Keratinocyte (primary cell): ENCODE data around the gene TSFM. TPM values are rescaled to one million over a fixed set of nuclear protein-coding genes. Genes with fewer than 3 reads are reported as not detected.

Experiments used
- DNase-seq: peaks from one replicate; pipeline ENCODE4 v3.0.0-alpha.2; 2011; ENCODE audit warnings: low read depth, missing footprints, low spot score
- FAIRE-seq: peaks from 2 replicates; lab custom pipeline; 2011; peaks lifted over from hg19 to GRCh38; lab: Jason Lieb, UNC
- H2AFZ ChIP-seq: 2 replicates; pipeline ENCODE4 v1.6.0; 2012; ENCODE audit warnings: low read length, control low read depth, inconsistent platforms; ENCODE audit not compliant: control insufficient read depth
- H3K27ac ChIP-seq: 2 replicates; pipeline ENCODE4 v1.5.1; 2011; ENCODE audit warnings: low read length; ENCODE audit not compliant: control insufficient read depth, insufficient read depth
- H3K27me3 ChIP-seq: 3 replicates; pipeline ENCODE4 v1.6.0; 2011; ENCODE audit warnings: low read length; ENCODE audit not compliant: control insufficient read depth, insufficient read depth; ENCODE audit errors: extremely low read depth
- H3K36me3 ChIP-seq, 2 experiments: 2 replicates in 1 of 2; 3 replicates in 1 of 2; pipeline ENCODE4 v1.5.1; 2011; ENCODE audit warnings: low read length in 2 of 2, mild to moderate bottlenecking in 1 of 2; ENCODE audit not compliant: control insufficient read depth in 2 of 2, insufficient read depth in 2 of 2; ENCODE audit errors: extremely low read depth in 1 of 2
- H3K4me1 ChIP-seq: 3 replicates; pipeline ENCODE4 v1.5.1; 2011; ENCODE audit warnings: low read length; ENCODE audit not compliant: control insufficient read depth, insufficient read depth; ENCODE audit errors: extremely low read depth
- H3K4me2 ChIP-seq: 3 replicates; pipeline ENCODE4 v1.6.0; 2011; ENCODE audit warnings: low read depth, low read length; ENCODE audit not compliant: control insufficient read depth, insufficient read depth; ENCODE audit errors: extremely low read depth
- H3K4me3 ChIP-seq, 3 experiments: fragments of 200-600 bp in 1 of 3; sonication (generic) in 1 of 3; 2 replicates in 2 of 3; 3 replicates in 1 of 3; pipeline ENCODE4 v1.5.1; 2011 to 2016; ENCODE audit warnings: low read length in 3 of 3, mild to moderate bottlenecking in 3 of 3, control low read depth in 2 of 3, inconsistent platforms in 1 of 3, low read depth in 1 of 3, mixed read lengths in 1 of 3, mixed run types in 1 of 3, moderate library complexity in 1 of 3; ENCODE audit not compliant: control insufficient read depth in 2 of 3, insufficient read depth in 2 of 3; ENCODE audit errors: extremely low read depth in 1 of 3
- H3K79me2 ChIP-seq: 2 replicates; pipeline ENCODE4 v1.6.0; 2012; ENCODE audit warnings: low read length; ENCODE audit not compliant: control insufficient read depth, insufficient read depth
- H3K9ac ChIP-seq: 3 replicates; pipeline ENCODE4 v1.6.0; 2011; ENCODE audit warnings: low read length; ENCODE audit not compliant: control insufficient read depth, insufficient read depth; ENCODE audit errors: extremely low read depth
- H3K9me1 ChIP-seq: 3 replicates; pipeline ENCODE4 v1.6.0; 2011; ENCODE audit warnings: low read length; ENCODE audit not compliant: control insufficient read depth, insufficient read depth; ENCODE audit errors: extremely low read depth
- H3K9me3 ChIP-seq: 2 replicates; pipeline ENCODE4 v1.5.1; 2012; ENCODE audit warnings: low read depth, low read length; ENCODE audit not compliant: control insufficient read depth
- H4K20me1 ChIP-seq: 3 replicates; pipeline ENCODE4 v1.6.0; 2011; ENCODE audit warnings: low read length; ENCODE audit not compliant: control insufficient read depth, insufficient read depth; ENCODE audit errors: extremely low read depth
- CTCF ChIP-seq, 3 experiments: IDR thresholded peaks in 1 of 3; conservative IDR thresholded peaks in 1 of 3; optimal IDR thresholded peaks in 1 of 3; 2 replicates in 2 of 3; 3 replicates in 1 of 3; pipeline versions ENCODE3 to v1.5.1; 2011; ENCODE audit warnings: low read length in 3 of 3, mild to moderate bottlenecking in 3 of 3, moderate library complexity in 2 of 3, control low read depth in 1 of 3, inconsistent platforms in 1 of 3; ENCODE audit not compliant: insufficient read depth in 2 of 3; ENCODE audit errors: extremely low read depth in 1 of 3
- EZH2 ChIP-seq: IDR thresholded peaks from one replicate; pipeline ENCODE4 v1.6.1; 2012; ENCODE audit warnings: inconsistent platforms, mild to moderate bottlenecking, low read length, moderate library complexity
- dilution Hi-C: fragments of 300-500 bp; cut with MboI; formaldehyde crosslinking; loops from one replicate; pipeline ENCODE4 v1.7.0; 2020; ENCODE audit warnings: low sequenced_read_pairs; ENCODE audit not compliant: extremely low pct_ligation_motif_present
- polyA plus RNA-seq, 5 experiments: library from polyadenylated mRNA; depleted of rRNA in 3 of 5; stranded (reverse) in 3 of 5; stranded (forward) in 1 of 5; unstranded in 1 of 5; fragments of >200 nt; gene quantifications; 1 replicate in 1 of 5; 2 replicates in 3 of 5; 3 replicates in 1 of 5; pipeline versions ENCODE4 v1.2.1 to v1.2.3, GENCODE V29; 2011 to 2012; ENCODE audit warnings: missing spikeins in 2 of 5, low read depth in 1 of 5, low replicate concordance in 1 of 5

TSFM gene
- polyA plus RNA-seq, 1 donor (not counting 4 experiments of a cell fraction or from before 2014, with no cell fraction given), result 30.5 TPM

- no peaks in the 10 kb centered on the region for H3K9me3 ChIP-seq
- peaks cover 6% of the 10 kb centered on the region for H4K20me1 ChIP-seq
- no peaks in the 10 kb centered on the region for H3K4me1 ChIP-seq
- peaks cover 18% of the 10 kb centered on the region for H3K79me2 ChIP-seq
- no peak overlapping the region for H3K4me2 ChIP-seq
- no peak overlapping the region for H3K4me3 ChIP-seq
- no peak for FAIRE-seq
- H3K27me3 ChIP-seq, result no peaks in the 10 kb centered on the region
- dilution Hi-C loops, result no loop called here
- no peak for DNase-seq
- H3K27ac ChIP-seq, result no peak overlapping the region
- no peaks in the 10 kb centered on the region for H3K9me1 ChIP-seq
- TF ChIP-seq CTCF (optimal IDR thresholded peaks at IDR 0.05 in 1 of 3, IDR thresholded peaks at IDR 0.05 in 1 of 3, conservative IDR thresholded peaks at IDR 0.05 in 1 of 3; ENCODE audit: extremely low read depth in 1 of 3, insufficient read depth in 2 of 3, low read length in 3 of 3) (no peak), EZH2 (no peak)
- H2AFZ ChIP-seq, result no peak overlapping the region
- no peak overlapping the region for H3K9ac ChIP-seq
- peaks cover 51 to 54% of the 10 kb centered on the region in 2 experiments for H3K36me3 ChIP-seq
Measured at GRCh38 chr12:57825451-57825850, 42.9 kb downstream of the TSFM start.

GRCh38 chr12:57826400-57826799 is 43.8 kb downstream of the TSFM start:
- no peak for FAIRE-seq
- TF ChIP-seq CTCF (optimal IDR thresholded peaks at IDR 0.05 in 1 of 3, IDR thresholded peaks at IDR 0.05 in 1 of 3, conservative IDR thresholded peaks at IDR 0.05 in 1 of 3; ENCODE audit: extremely low read depth in 1 of 3, insufficient read depth in 2 of 3, low read length in 3 of 3), result no peak
- no peak for TF ChIP-seq EZH2
- no peak overlapping the region for H3K4me3 ChIP-seq
- H3K27me3 ChIP-seq, result no peaks in the 10 kb centered on the region
- DNase-seq, result no peak
- H3K79me2 ChIP-seq, result peaks cover 26% of the 10 kb centered on the region
- H4K20me1 ChIP-seq, result peaks cover 8% of the 10 kb centered on the region
- dilution Hi-C loops, result no loop called here
- H3K36me3 ChIP-seq, result peaks cover 51 to 54% of the 10 kb centered on the region in 2 experiments
- no peak overlapping the region for H3K27ac ChIP-seq
- H3K9ac ChIP-seq, result no peak overlapping the region
- no peaks in the 10 kb centered on the region for H3K9me3 ChIP-seq
- H3K9me1 ChIP-seq, result no peaks in the 10 kb centered on the region
- H2AFZ ChIP-seq, result no peak overlapping the region
- peaks cover under 1% of the 10 kb centered on the region for H3K4me1 ChIP-seq
- no peak overlapping the region for H3K4me2 ChIP-seq
